A549 (cell line): ENCODE results near the gene PRKN.

ENCODE experiments used
- CTCF ChIP-seq: fragments of >200 bp; sonication (Bioruptor Twin); formaldehyde crosslinking; IDR thresholded peaks from 3 replicates; pipeline ENCODE4 v1.5.1; 2016
- POLR2A ChIP-seq: IDR thresholded peaks from 2 replicates; pipeline ENCODE4 v1.6.1; 2012; ENCODE audit warnings: mild to moderate bottlenecking, low read length
- USF2 ChIP-seq: fragments of 450-650 bp; IDR thresholded peaks from 2 replicates; pipeline ENCODE4 v1.6.1; 2014; ENCODE audit warnings: antibody characterized with exemption

- TF ChIP-seq POLR2A = no peak
- no peak for TF ChIP-seq USF2
- no peak for TF ChIP-seq CTCF
These were observed 366.5 kb downstream of the PRKN start for GRCh38 chr6:162360901-162361567.
